Hematopoietic multipotent progenitor cell treated with erythropoietin and hydrocortisone succinate and interleukin-3 and kit ligand, for 8 days (in vitro differentiated cells): ENCODE results near the gene GAPDH.

Experiments used
- DNase-seq: peaks from one replicate; pipeline ENCODE4 v3.0.0-alpha.2; 2015

GAPDH gene

GRCh38 chr12:6530576-6531260 lies 3.6 kb upstream of the GAPDH start:
- DNase-seq, result no peak

DNA sequence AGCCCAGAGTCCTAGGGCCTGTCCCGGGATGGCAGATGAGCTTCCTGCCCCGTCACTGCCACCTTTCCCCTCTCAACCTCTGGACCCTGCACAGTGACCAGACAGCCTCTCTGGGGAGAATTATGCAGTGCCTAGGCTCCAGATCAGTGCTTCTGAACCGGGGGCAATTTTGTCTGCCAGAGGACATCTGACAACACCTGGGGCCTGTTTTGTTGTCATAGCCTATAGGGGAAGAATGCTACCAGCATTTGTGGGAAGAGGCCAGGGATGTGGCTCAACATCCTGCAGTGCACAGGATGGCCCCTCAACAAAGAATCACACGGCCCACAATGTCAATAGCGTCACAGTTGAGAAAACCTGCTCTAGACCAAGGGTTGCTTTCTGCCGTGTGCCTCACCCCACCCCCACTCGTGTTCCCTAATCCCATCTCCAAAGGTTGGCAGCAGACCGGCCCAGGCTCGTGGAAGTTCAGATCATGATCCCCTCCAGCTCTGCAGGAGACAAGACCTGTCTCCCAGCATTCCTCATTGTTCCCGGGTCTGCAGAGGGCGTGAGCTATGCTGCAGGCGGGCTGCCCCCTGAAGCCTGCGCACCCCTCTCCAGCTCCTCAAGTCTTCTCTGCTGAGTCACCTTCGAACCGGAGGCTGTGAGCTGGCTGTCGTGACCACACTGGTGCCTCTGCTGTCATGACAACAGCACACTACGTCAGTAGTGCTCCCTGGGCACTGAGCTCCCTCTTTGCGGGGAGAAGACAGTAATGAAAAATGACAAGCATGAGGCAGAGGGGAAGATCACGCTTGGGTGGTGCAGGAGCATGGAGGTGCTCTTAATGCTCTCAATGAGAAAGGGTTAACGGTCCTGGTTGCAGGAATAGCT lies 2.0 kb upstream of the GAPDH start:
- DNase-seq, result peak; percentile 94

- peak; percentile 75 for DNase-seq
These were observed 1.2 kb upstream of the GAPDH start for GRCh38 chr12:6532927-6533652.

DNA sequence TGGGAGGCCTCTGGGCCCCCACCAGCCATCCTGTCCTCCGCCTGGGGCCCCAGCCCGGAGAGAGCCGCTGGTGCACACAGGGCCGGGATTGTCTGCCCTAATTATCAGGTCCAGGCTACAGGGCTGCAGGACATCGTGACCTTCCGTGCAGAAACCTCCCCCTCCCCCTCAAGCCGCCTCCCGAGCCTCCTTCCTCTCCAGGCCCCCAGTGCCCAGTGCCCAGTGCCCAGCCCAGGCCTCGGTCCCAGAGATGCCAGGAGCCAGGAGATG lies 729 bp upstream of the GAPDH start:
- no peak for DNase-seq

DNA sequence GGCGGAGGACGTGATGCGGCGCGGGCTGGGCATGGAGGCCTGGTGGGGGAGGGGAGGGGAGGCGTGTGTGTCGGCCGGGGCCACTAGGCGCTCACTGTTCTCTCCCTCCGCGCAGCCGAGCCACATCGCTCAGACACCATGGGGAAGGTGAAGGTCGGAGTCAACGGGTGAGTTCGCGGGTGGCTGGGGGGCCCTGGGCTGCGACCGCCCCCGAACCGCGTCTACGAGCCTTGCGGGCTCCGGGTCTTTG lies 303 bp downstream of the GAPDH start:
- DNase-seq, result no peak

DNA sequence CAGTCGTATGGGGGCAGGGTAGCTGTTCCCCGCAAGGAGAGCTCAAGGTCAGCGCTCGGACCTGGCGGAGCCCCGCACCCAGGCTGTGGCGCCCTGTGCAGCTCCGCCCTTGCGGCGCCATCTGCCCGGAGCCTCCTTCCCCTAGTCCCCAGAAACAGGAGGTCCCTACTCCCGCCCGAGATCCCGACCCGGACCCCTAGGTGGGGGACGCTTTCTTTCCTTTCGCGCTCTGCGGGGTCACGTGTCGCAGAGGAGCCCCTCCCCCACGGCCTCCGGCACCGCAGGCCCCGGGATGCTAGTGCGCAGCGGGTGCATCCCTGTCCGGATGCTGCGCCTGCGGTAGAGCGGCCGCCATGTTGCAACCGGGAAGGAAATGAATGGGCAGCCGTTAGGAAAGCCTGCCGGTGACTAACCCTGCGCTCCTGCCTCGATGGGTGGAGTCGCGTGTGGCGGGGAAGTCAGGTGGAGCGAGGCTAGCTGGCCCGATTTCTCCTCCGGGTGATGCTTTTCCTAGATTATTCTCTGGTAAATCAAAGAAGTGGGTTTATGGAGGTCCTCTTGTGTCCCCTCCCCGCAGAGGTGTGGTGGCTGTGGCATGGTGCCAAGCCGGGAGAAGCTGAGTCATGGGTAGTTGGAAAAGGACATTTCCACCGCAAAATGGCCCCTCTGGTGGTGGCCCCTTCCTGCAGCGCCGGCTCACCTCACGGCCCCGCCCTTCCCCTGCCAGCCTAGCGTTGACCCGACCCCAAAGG lies 804 bp downstream of the GAPDH start:
- peak; percentile 76 for DNase-seq

GRCh38 chr12:6535697-6535946 lies 1.3 kb downstream of the GAPDH start:
- no peak for DNase-seq

GRCh38 chr12:6535960-6536847 lies 1.9 kb downstream of the GAPDH start:
- no peak for DNase-seq

- no peak for DNase-seq
These were observed 2.7 kb downstream of the GAPDH start for GRCh38 chr12:6536894-6537579.

DNA sequence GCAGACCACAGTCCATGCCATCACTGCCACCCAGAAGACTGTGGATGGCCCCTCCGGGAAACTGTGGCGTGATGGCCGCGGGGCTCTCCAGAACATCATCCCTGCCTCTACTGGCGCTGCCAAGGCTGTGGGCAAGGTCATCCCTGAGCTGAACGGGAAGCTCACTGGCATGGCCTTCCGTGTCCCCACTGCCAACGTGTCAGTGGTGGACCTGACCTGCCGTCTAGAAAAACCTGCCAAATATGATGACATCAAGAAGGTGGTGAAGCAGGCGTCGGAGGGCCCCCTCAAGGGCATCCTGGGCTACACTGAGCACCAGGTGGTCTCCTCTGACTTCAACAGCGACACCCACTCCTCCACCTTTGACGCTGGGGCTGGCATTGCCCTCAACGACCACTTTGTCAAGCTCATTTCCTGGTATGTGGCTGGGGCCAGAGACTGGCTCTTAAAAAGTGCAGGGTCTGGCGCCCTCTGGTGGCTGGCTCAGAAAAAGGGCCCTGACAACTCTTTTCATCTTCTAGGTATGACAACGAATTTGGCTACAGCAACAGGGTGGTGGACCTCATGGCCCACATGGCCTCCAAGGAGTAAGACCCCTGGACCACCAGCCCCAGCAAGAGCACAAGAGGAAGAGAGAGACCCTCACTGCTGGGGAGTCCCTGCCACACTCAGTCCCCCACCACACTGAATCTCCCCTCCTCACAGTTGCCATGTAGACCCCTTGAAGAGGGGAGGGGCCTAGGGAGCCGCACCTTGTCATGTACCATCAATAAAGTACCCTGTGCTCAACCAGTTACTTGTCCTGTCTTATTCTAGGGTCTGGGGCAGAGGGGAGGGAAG lies 3.5 kb downstream of the GAPDH start:
- DNase-seq, result peak; percentile 88

- DNase-seq, result peak; percentile 34
These were observed 4.3 kb downstream of the GAPDH start for GRCh38 chr12:6538420-6539313.

- DNase-seq, result peak; percentile 28
These were observed 5.0 kb downstream of the GAPDH start for GRCh38 chr12:6539314-6539682.

- DNase-seq, result no peak
These were observed 5.4 kb downstream of the GAPDH start for GRCh38 chr12:6539707-6540134.

DNA sequence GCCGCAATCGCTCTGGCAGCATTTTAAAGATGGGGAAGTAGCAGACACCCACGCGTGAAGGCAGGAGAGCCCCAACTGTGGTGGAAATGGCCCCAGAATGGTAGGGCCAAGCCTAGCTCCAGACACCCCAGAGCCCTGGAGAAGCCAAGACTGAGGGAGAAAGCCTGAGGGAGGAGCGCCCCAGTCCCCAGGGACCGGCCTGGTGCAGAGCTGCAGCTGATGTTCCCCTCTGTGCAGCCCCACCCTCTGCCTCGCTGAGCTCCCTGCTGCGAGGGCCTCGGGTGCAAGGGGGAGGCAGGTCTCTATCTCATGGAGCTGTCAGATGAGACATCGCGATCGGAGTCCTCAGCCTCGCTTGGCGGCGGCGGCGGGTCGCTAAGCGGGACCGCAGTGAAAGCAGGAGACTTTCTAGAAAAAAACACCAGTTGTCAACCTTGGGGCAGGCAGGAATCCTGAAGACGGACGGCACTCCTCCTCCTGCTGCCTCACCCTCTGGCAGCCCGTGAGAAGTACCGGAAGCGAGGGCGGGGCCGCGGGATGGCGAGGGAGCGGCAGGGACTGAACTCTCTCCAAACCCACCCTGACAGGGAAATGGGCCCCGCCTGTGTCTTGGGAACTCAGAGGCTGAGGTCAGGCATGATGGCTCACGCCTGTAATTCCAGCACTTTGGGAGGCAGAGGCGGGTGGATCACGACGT lies 6.0 kb downstream of the GAPDH start:
- DNase-seq, result peak; percentile 65

DNA sequence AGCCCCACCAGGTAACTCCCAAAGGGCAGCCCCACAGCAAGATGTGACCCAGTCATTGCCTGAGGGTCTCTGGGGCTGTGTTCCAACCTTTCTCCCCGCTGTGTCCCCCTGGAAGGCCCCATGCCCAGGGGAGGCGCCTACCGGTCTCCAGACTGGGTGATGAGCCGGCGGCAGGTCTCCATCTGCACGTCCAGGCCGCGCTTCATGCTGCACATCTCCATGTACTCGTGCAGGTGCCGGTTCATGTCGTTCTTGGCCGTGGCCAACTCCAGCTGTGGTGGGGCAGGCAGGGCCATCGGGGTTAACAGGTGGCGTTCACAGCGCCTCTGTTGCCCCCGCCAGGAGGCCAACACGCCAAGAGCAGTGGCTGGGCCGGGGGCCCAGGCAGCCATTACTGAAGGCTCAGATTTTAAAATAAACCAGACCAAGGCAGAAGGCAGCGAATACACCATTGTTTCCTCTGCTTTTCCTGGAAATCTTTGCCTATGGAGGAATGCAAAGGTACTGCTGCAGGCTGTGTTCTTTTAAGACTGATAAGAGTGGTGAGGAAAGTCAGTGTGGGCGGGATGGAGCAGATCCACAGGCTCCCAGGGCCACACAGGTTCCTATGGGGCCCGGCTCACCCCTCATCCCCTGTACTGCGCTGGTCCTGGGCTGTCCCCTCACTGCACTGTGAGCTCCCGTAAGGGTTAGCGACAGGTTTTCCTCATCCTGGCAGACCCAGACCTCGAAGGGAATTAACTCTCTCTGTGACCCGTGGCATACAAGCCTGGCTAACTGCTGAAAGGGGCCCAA lies 7.3 kb downstream of the GAPDH start:
- DNase-seq, result no peak

GRCh38 chr12:6542209-6543009 lies 8.1 kb downstream of the GAPDH start:
- no peak for DNase-seq

- peak; percentile 75 for DNase-seq
These were observed 11.7 kb downstream of the GAPDH start for GRCh38 chr12:6546016-6546415.

GRCh38 chr12:6547566-6547965 lies 13.2 kb downstream of the GAPDH start:
- no peak for DNase-seq
